HepG2 (cell line): ENCODE measurements around the gene GNAT2.

ENCODE experiments used
- CBFB ChIP-seq: sonication (generic); formaldehyde crosslinking; IDR thresholded peaks from 2 replicates; pipeline ENCODE4 v1.4.0; 2020; ENCODE audit warnings: missing genetic modification reagents
- CBX1 ChIP-seq: IDR thresholded peaks from one replicate; pipeline ENCODE4 v1.6.1; 2016; ENCODE audit warnings: antibody characterized with exemption, low read depth
- CTCF ChIP-seq: sonication (generic); formaldehyde crosslinking; IDR thresholded peaks from 2 replicates; pipeline ENCODE4 v1.5.0; 2020; ENCODE audit warnings: mild to moderate bottlenecking, missing genetic modification reagents, moderate library complexity
- GABPA ChIP-seq, 2 experiments: IDR thresholded peaks; 2 replicates each; pipeline ENCODE4 v1.6.1; 2011 to 2016; ENCODE audit warnings: low read depth in 2 of 2, low read length in 1 of 2, missing biosample characterization in 1 of 2, missing genetic modification characterization in 1 of 2
- MAZ ChIP-seq, 2 experiments: sonication (generic) in 1 of 2; formaldehyde crosslinking in 1 of 2; IDR thresholded peaks; 2 replicates each; pipeline versions ENCODE4 v1.5.0 to v1.6.1; 2012 to 2020; ENCODE audit warnings: low read depth in 2 of 2, mild to moderate bottlenecking in 2 of 2, borderline replicate concordance in 1 of 2, improper control_type of control experiment in 1 of 2, low read length in 1 of 2, missing genetic modification reagents in 1 of 2, moderate library complexity in 1 of 2
- PHF20 ChIP-seq: sonication (generic); formaldehyde crosslinking; IDR thresholded peaks from 2 replicates; pipeline ENCODE4 v1.5.0; 2020; ENCODE audit warnings: mild to moderate bottlenecking, missing genetic modification reagents
- PRPF4 ChIP-seq: fragments of 200-400 bp; formaldehyde crosslinking; IDR thresholded peaks from 2 replicates; pipeline ENCODE4 v1.6.1; 2016; ENCODE audit warnings: low read length, low read depth; ENCODE audit not compliant: poor library complexity, severe bottlenecking
- ZBTB21 ChIP-seq: sonication (generic); formaldehyde crosslinking; IDR thresholded peaks from 2 replicates; pipeline ENCODE4 v1.4.0; 2020; ENCODE audit warnings: missing genetic modification reagents
- ZNF143 ChIP-seq: sonication (generic); formaldehyde crosslinking; IDR thresholded peaks from 2 replicates; pipeline ENCODE4 v1.4.0; 2020; ENCODE audit warnings: missing genetic modification reagents
- ZSCAN12 ChIP-seq: sonication (generic); formaldehyde crosslinking; IDR thresholded peaks from 2 replicates; pipeline ENCODE4 v1.9.0; 2021; ENCODE audit warnings: mild to moderate bottlenecking, missing genetic modification reagents

- TF ChIP-seq CBFB = no peak
- TF ChIP-seq MAZ (IDR thresholded peaks at IDR 0.05; ENCODE audit: borderline replicate concordance, low read depth, low read length) = no peak
- TF ChIP-seq MAZ (CRISPR knock-in tag; IDR thresholded peaks at IDR 0.05; ENCODE audit: low read depth) = no peak
- no peak for TF ChIP-seq ZSCAN12 (CRISPR knock-in tag)
- TF ChIP-seq GABPA (IDR thresholded peaks at IDR 0.05; ENCODE audit: low read depth, low read length) = no peak
- TF ChIP-seq GABPA (CRISPR knock-in tag; IDR thresholded peaks at IDR 0.05; ENCODE audit: low read depth) = no peak
- TF ChIP-seq CTCF = no peak
- TF ChIP-seq PRPF4 = no peak
- TF ChIP-seq CBX1 = no peak
- TF ChIP-seq ZBTB21 (CRISPR knock-in tag) = no peak
- no peak for TF ChIP-seq ZNF143 (CRISPR knock-in tag)
- TF ChIP-seq PHF20 (CRISPR knock-in tag) = no peak
Observed at GRCh38 chr1:109609881-109610280, 9.5 kb downstream of the GNAT2 start.
